Measurements from ENCODE around the gene ERICH6. TPM values are rescaled to one million over a fixed set of nuclear protein-coding genes. Genes with fewer than 3 reads are reported as not detected.

ERICH6 gene
- total RNA-seq, 1 donor from 2014 or later: not detected

- H3K4me1 Mint-ChIP-seq (ENCODE audit: low read depth): peaks cover 88% of the 10 kb centered on the region
- DNase-seq (ENCODE audit: low spot score): no peak
- peaks cover 6% of the 10 kb centered on the region for H3K36me3 Mint-ChIP-seq (ENCODE audit: low read depth)
- H3K27ac Mint-ChIP-seq (ENCODE audit: unreplicated experiment): peak overlapping the region; percentile 4
- no peak for TF ChIP-seq CTCF (IDR thresholded peaks at IDR 0.05)
- H3K27me3 Mint-ChIP-seq (ENCODE audit: low read depth): no peaks in the 10 kb centered on the region
- H3K9me3 Mint-ChIP-seq (ENCODE audit: low read depth): no peaks in the 10 kb centered on the region
- H3K4me3 Mint-ChIP-seq (ENCODE audit: unreplicated experiment): no peak overlapping the region
Observed at GRCh38 chr3:150746791-150747590, 43.3 kb upstream of the ERICH6 start.

- H3K36me3 Mint-ChIP-seq (ENCODE audit: low read depth): peaks cover 9% of the 10 kb centered on the region
- H3K9me3 Mint-ChIP-seq (ENCODE audit: low read depth): no peaks in the 10 kb centered on the region
- peaks cover 82% of the 10 kb centered on the region for H3K4me1 Mint-ChIP-seq (ENCODE audit: low read depth)
- no peak overlapping the region for H3K4me3 Mint-ChIP-seq (ENCODE audit: unreplicated experiment)
- no peaks in the 10 kb centered on the region for H3K27me3 Mint-ChIP-seq (ENCODE audit: low read depth)
- no peak for DNase-seq (ENCODE audit: low spot score)
- H3K27ac Mint-ChIP-seq (ENCODE audit: unreplicated experiment): peak overlapping the region; percentile 61
- TF ChIP-seq CTCF (IDR thresholded peaks at IDR 0.05): no peak
Observed at GRCh38 chr3:150745832-150746231, 42.1 kb upstream of the ERICH6 start.

- Mint-ChIP-seq H3K36me3 (ENCODE audit: low read depth) (peaks cover 10% of the 10 kb centered on the region), H3K4me3 (ENCODE audit: unreplicated experiment) (peak overlapping the region; percentile 40), H3K27ac (ENCODE audit: unreplicated experiment) (peak overlapping the region; percentile 94), H3K4me1 (ENCODE audit: low read depth) (peaks cover 80% of the 10 kb centered on the region), H3K27me3 (ENCODE audit: low read depth) (no peaks in the 10 kb centered on the region), H3K9me3 (ENCODE audit: low read depth) (no peaks in the 10 kb centered on the region)
- no peak for TF ChIP-seq CTCF (IDR thresholded peaks at IDR 0.05)
- DNase-seq (ENCODE audit: low spot score): no peak
Observed at GRCh38 chr3:150744919-150745211, 41.1 kb upstream of the ERICH6 start.

- DNase-seq (ENCODE audit: low spot score): no peak
- Mint-ChIP-seq H3K4me1 (ENCODE audit: low read depth) (peaks cover 76% of the 10 kb centered on the region), H3K9me3 (ENCODE audit: low read depth) (no peaks in the 10 kb centered on the region), H3K4me3 (ENCODE audit: unreplicated experiment) (peak overlapping the region; percentile 40), H3K36me3 (ENCODE audit: low read depth) (peaks cover 10% of the 10 kb centered on the region), H3K27ac (ENCODE audit: unreplicated experiment) (peak overlapping the region; percentile 94), H3K27me3 (ENCODE audit: low read depth) (no peaks in the 10 kb centered on the region)
- no peak for TF ChIP-seq CTCF (IDR thresholded peaks at IDR 0.05)
Observed at GRCh38 chr3:150744041-150744918, 40.6 kb upstream of the ERICH6 start.

- Mint-ChIP-seq H3K27ac (ENCODE audit: unreplicated experiment) (peak overlapping the region; percentile 94), H3K4me1 (ENCODE audit: low read depth) (peaks cover 75% of the 10 kb centered on the region), H3K36me3 (ENCODE audit: low read depth) (peaks cover 10% of the 10 kb centered on the region), H3K27me3 (ENCODE audit: low read depth) (no peaks in the 10 kb centered on the region), H3K9me3 (ENCODE audit: low read depth) (no peaks in the 10 kb centered on the region), H3K4me3 (ENCODE audit: unreplicated experiment) (no peak overlapping the region)
- TF ChIP-seq CTCF (IDR thresholded peaks at IDR 0.05): no peak
- no peak for DNase-seq (ENCODE audit: low spot score)
Observed at GRCh38 chr3:150743508-150743907, 39.8 kb upstream of the ERICH6 start.
